GM10266 (cell line): ENCODE results near the gene GPD1L.
"Not testable (repeated sequence)": the region's sequence is repeated elsewhere in the genome, so short reads cannot be mapped to it uniquely, and the experiment has no call there.

Experiments used
- DNase-seq: peaks from one replicate; pipeline ENCODE4 v3.0.0; 2012; ENCODE audit errors: extremely low spot score
- TF ChIP-seq, protein P1 (sequence below): IDR thresholded peaks from 2 replicates; pipeline ENCODE4 v1.5.1; 2012; ENCODE audit warnings: mild to moderate bottlenecking, low read depth; ENCODE audit not compliant: control insufficient read depth, insufficient read depth; ENCODE audit errors: missing control alignments

Gene GPD1L

GRCh38 chr3:32113981-32114545, 7.6 kb downstream of the GPD1L start:
- no peak for DNase-seq
- TF ChIP-seq, protein P1, sequence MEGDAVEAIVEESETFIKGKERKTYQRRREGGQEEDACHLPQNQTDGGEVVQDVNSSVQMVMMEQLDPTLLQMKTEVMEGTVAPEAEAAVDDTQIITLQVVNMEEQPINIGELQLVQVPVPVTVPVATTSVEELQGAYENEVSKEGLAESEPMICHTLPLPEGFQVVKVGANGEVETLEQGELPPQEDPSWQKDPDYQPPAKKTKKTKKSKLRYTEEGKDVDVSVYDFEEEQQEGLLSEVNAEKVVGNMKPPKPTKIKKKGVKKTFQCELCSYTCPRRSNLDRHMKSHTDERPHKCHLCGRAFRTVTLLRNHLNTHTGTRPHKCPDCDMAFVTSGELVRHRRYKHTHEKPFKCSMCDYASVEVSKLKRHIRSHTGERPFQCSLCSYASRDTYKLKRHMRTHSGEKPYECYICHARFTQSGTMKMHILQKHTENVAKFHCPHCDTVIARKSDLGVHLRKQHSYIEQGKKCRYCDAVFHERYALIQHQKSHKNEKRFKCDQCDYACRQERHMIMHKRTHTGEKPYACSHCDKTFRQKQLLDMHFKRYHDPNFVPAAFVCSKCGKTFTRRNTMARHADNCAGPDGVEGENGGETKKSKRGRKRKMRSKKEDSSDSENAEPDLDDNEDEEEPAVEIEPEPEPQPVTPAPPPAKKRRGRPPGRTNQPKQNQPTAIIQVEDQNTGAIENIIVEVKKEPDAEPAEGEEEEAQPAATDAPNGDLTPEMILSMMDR, result no peak

GRCh38 chr3:32114546-32115386, 8.3 kb downstream of the GPD1L start:
- DNase-seq, result not testable (repeated sequence)

DNA sequence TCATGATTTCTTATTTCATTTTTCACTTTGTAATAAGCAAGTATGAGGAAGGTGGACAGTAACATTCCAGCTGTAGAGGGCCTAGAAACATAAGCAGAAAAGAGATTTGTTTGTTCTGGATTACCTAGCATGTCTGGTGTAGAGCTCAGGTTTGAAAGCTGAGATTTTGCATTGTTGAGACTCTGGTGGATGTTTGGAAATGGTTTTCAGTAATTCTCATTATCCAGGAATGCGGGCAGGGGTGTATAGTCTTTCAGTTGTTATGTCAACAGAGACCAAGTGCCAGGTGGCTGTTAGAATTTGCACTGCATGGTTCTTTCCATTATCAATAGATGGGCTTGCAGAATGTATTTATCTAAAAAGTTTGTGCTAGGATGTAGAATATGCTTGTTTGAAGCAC, 10.9 kb downstream of the GPD1L start:
- TF ChIP-seq, protein P1, result no peak
- DNase-seq, result no peak

DNA sequence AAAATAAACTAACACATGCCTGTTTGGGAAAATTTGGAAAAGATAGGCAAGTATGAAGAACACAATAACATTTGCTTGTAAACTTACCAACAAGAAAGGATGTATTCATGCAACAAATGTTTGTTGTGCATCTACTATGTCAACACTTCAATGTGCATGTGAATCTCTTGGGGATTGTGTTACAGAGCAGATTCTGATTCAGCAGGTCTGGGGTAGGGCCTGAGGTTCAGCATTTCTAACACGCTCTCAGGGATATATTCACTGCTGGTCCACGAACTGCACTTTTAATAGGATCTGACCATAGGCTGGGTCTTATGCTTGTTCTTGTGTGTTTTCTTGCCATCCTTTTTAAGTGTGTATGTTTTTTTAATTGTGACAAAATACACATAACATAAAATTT, 11.8 kb downstream of the GPD1L start:
- TF ChIP-seq, protein P1, result no peak
- DNase-seq, result no peak

- TF ChIP-seq, protein P1, result no peak
- no peak for DNase-seq
Observed at GRCh38 chr3:32120471-32120870, 14.1 kb downstream of the GPD1L start.

GRCh38 chr3:32121137-32121536, 14.7 kb downstream of the GPD1L start:
- DNase-seq, result no peak
- TF ChIP-seq, protein P1, result no peak

GRCh38 chr3:32123620-32124019, 17.2 kb downstream of the GPD1L start:
- no peak for DNase-seq
- TF ChIP-seq, protein P1, result no peak
